Transverse colon (tissue), 4 donors: ENCODE results near the gene NPVF. TPM values are rescaled to one million over a fixed set of nuclear protein-coding genes. Genes with fewer than 3 reads are reported as not detected.

Source experiments
- DNase-seq: peaks from one replicate; pipeline ENCODE4 v3.0.0-alpha.2; 2019
- H3K27ac ChIP-seq, 4 donors: fragments of 200-600 bp; sonication (generic); 2 replicates each; pipeline ENCODE4 v1.5.1; 2016 to 2018; ENCODE audit warnings: inconsistent platforms in 4 of 4
- H3K27me3 ChIP-seq: fragments of 200-600 bp; sonication (generic); 2 replicates; pipeline ENCODE4 v1.5.1; 2017; ENCODE audit warnings: inconsistent platforms
- H3K36me3 ChIP-seq, 4 donors: fragments of 200-600 bp; sonication (generic); 2 replicates each; pipeline ENCODE4 v1.5.1; 2017 to 2019; ENCODE audit warnings: inconsistent platforms in 4 of 4
- H3K4me1 ChIP-seq, 4 donors: fragments of 200-600 bp; sonication (generic); 2 replicates each; pipeline ENCODE4 v1.5.1; 2017 to 2020; ENCODE audit warnings: inconsistent platforms in 4 of 4
- H3K4me3 ChIP-seq, 4 donors: fragments of 200-600 bp; sonication (generic); 1 replicate in 1 of 4; 2 replicates in 3 of 4; pipeline versions ENCODE4 v1.5.1 to v1.6.1; 2017 to 2019; ENCODE audit warnings: inconsistent platforms in 4 of 4
- H3K9me3 ChIP-seq, 2 donors: fragments of 200-600 bp; sonication (generic); 2 replicates each; pipeline ENCODE4 v1.5.1; 2017 to 2019; ENCODE audit warnings: inconsistent platforms in 2 of 2
- CTCF ChIP-seq, 5 experiments: fragments of 200-600 bp in 3 of 5; fragments of 450-650 bp in 2 of 5; sonication (generic) in 3 of 5; IDR thresholded peaks; 1 replicate in 2 of 5; 2 replicates in 3 of 5; pipeline ENCODE4 v1.5.1; 2016 to 2017; ENCODE audit warnings: antibody characterized with exemption in 5 of 5, inconsistent platforms in 3 of 5, mild to moderate bottlenecking in 2 of 5, moderate library complexity in 1 of 5
- EP300 ChIP-seq: sonication (generic); formaldehyde crosslinking; IDR thresholded peaks from one replicate; pipeline ENCODE4 v1.6.1; 2017; ENCODE audit warnings: antibody characterized with exemption, low read depth
- POLR2A ChIP-seq: fragments of 450-650 bp; IDR thresholded peaks from one replicate; pipeline ENCODE4 v1.6.1; 2016; ENCODE audit warnings: antibody characterized with exemption, mild to moderate bottlenecking, moderate library complexity
- POLR2AphosphoS5 ChIP-seq, 3 donors: sonication (generic); formaldehyde crosslinking; IDR thresholded peaks; one replicate each; pipeline ENCODE4 v1.6.1; 2016; ENCODE audit warnings: antibody characterized with exemption in 3 of 3
- WGBS, 2 donors: methylation state at CpG; one replicate each; pipeline ENCODE4 v1.1.5; 2018; ENCODE audit warnings: low coverage in 1 of 2; 5-methylcytosine and 5-hydroxymethylcytosine counted together
- in situ Hi-C, 4 donors: fragments of 200-750 bp; cut with MboI; loops; one replicate each; pipeline versions ENCODE4 v1.15.0 to v1.15.1; 2017; ENCODE audit warnings: low sequenced_read_pairs in 3 of 4, low pct_ligation_motif_present in 1 of 4, low pct_unique_long_range_greater_than_20kb in 1 of 4
- intact Hi-C: fragments of 100-400 bp; cut with DNase I; formaldehyde crosslinking; loops from one replicate; pipeline ENCODE4 v1.15.1; 2023; ENCODE audit warnings: low total_unique reads
- small RNA-seq, 4 donors: library from RNA; depleted of rRNA; stranded (forward); fragments of <200 nt; gene quantifications; one replicate each; pipeline ENCODE3, GENCODE V24; 2016
- total RNA-seq, 4 donors: library from RNA; depleted of rRNA; stranded (reverse); fragments of >200 nt; gene quantifications; one replicate each; pipeline ENCODE4 v1.1.0, GENCODE V29; 2016

The NPVF gene
- total RNA-seq, 4 donors from 2014 or later: not detected

DNA sequence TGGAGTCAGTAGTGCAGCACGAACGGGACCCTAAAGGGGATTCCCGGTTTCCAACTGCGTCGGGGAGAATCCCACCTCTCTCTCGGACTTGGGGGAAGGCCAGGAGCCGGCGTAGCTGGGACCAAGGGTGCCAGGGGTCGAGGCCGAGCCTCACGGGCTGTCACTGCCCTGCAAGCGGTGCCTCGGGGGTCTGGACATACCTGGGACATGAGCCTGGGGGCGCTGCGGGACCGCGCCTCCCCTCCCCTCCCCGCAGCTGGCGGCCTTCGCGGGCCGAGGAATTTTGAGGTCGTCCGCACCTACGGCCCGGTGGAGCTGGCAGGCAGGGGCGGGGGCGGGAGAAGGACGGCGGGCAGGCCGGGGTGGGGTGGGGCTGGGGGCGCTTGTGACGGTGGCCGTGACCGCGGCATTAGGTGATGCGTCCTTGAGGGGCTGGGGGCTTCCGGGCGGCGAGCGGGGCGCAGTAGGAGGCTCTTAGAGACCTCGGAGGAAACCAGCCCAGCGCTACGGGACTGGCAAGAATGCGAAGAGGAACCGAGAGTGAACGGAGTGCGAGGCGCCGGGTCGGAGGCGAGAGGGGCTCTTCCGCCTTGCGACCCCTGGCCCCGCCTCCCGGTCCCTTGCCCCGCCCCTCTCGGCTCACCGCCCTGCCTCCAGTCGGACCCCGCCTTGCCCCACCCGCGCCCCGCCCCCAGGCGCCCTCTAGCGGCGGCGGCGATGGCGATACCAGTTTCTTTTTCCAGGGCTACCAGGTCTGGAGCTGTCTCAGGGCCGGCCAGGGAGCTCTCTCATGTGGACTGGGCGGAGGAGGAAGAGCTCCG lies 48.3 kb downstream of the NPVF start:
- Histone ChIP-seq H3K36me3 (no peaks in the 10 kb centered on the region), H3K4me3 (peak overlapping the region; percentile 80 to 84 (median 82)), H3K27ac (peak overlapping the region; percentile 91 to 95 (median 92)), H3K27me3 (no peaks in the 10 kb centered on the region), H3K9me3 (no peaks in the 10 kb centered on the region), H3K4me1 (peaks cover 0 to 20% (median 9%) of the 10 kb centered on the region in 4 donors)
- 0 to 2% methylated on average over 3 to 47 of the region's 74 CpGs for WGBS, 2 donors
- in situ Hi-C loops: no loop called here
- peak; percentile 61 for TF ChIP-seq POLR2A
- TF ChIP-seq CTCF (IDR thresholded peaks at IDR 0.05): peak; percentile 69 to 95 (median 92)
- no peak for TF ChIP-seq EP300
- TF ChIP-seq POLR2AphosphoS5 (IDR thresholded peaks at IDR 0.05): peak in 2 of 3 donors; percentile 78 to 92
- DNase-seq: peak; percentile 98
- intact Hi-C loops: no loop called here

DNA sequence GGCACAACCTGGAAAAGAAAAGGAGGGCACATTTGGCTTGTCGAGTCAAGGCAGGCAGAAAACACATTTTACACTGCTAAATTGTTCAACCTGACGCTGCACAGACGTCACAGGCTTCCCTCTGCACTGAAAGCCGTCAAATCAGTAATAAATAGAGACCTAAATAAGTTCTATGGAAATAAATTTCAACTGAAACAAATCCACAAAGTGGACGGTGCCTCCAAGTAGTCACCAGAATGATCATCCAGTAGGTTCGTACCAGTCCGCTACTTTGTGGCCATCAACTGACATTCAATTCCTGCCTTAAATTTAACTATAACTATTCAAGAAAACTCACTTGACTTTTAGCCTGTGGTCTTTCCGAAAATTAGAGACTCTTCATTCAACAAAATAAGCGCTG lies 49.0 kb downstream of the NPVF start:
- DNase-seq: no peak
- Histone ChIP-seq H3K4me3 (peak overlapping the region; percentile 80 to 84 (median 82)), H3K27ac (peak overlapping the region; percentile 91 to 95 (median 92)), H3K4me1 (peaks cover 3 to 23% (median 10%) of the 10 kb centered on the region in 4 donors), H3K27me3 (no peaks in the 10 kb centered on the region), H3K9me3 (no peaks in the 10 kb centered on the region), H3K36me3 (no peaks in the 10 kb centered on the region)
- in situ Hi-C loops: no loop called here
- WGBS, 2 donors: 35 to 41% methylated on average over 6 to 9 of the region's 9 CpGs
- intact Hi-C loops: no loop called here
- TF ChIP-seq EP300 (no peak), POLR2A (no peak), POLR2AphosphoS5 (IDR thresholded peaks at IDR 0.05) (no peak), CTCF (IDR thresholded peaks at IDR 0.05) (no peak)

Small RNA genes within 50 kb of the gene (small RNA-seq; reads per million reads assigned to genes)
- gene RF00012: 0 reads per million in 4 donors

Other genes starting within 250 kb of the NPVF start
- 10 to 100 TPM in 1 of 4 donors, 1 to 10 TPM in 3; 6.7 to 20.6 (median 8.0) TPM for gene OSBPL3, start 248.3 kb downstream of the NPVF start, total RNA-seq
- gene CYCS, start 103.2 kb downstream of the NPVF start, total RNA-seq: 100 to 1,000 TPM in 2 of 4 donors, 10 to 100 TPM in 2; 29.9 to 129 (median 66.8) TPM